Loucy (cell line): ENCODE measurements around the gene PBLD.
"Not testable (repeated sequence)": the region's sequence is repeated elsewhere in the genome, so short reads cannot be mapped to it uniquely, and the experiment has no call there.

Source experiments
- H2AFZ ChIP-seq: fragments of 200-600 bp; sonication (generic); 2 replicates; pipeline ENCODE4 v1.6.0; 2016; ENCODE audit warnings: antibody characterized with exemption, mild to moderate bottlenecking, low read length, moderate library complexity
- H3F3A ChIP-seq: fragments of 200-600 bp; 2 replicates; pipeline ENCODE4 v1.6.0; 2016; ENCODE audit warnings: antibody characterized with exemption, low read depth, mild to moderate bottlenecking
- H3K27me3 ChIP-seq: fragments of 200-600 bp; sonication (generic); 2 replicates; pipeline ENCODE4 v1.6.1; 2014; ENCODE audit warnings: low read length, mild to moderate bottlenecking; ENCODE audit not compliant: insufficient read depth, poor library complexity, severe bottlenecking
- H3K36me3 ChIP-seq: fragments of 200-600 bp; sonication (generic); 2 replicates; pipeline ENCODE4 v1.6.1; 2016; ENCODE audit warnings: low read length; ENCODE audit not compliant: insufficient read depth
- H3K4me1 ChIP-seq: fragments of 200-600 bp; sonication (generic); 2 replicates; pipeline ENCODE4 v1.5.1; 2014; ENCODE audit warnings: low read length, mild to moderate bottlenecking; ENCODE audit not compliant: insufficient read depth, poor library complexity, severe bottlenecking
- H3K4me2 ChIP-seq: fragments of 200-600 bp; sonication (generic); 2 replicates; pipeline ENCODE4 v1.6.0; 2014; ENCODE audit warnings: antibody characterized with exemption, low read length, low read depth, mild to moderate bottlenecking; ENCODE audit not compliant: poor library complexity, severe bottlenecking
- H3K4me3 ChIP-seq: fragments of 200-600 bp; sonication (generic); 2 replicates; pipeline ENCODE4 v1.5.1; 2014; ENCODE audit warnings: low read length, mild to moderate bottlenecking, mixed read lengths; ENCODE audit not compliant: poor library complexity, severe bottlenecking
- H3K79me2 ChIP-seq: fragments of 200-600 bp; sonication (generic); 2 replicates; pipeline ENCODE4 v1.6.1; 2014; ENCODE audit warnings: low read length; ENCODE audit not compliant: insufficient read depth
- H3K9ac ChIP-seq: fragments of 200-600 bp; sonication (generic); 2 replicates; pipeline ENCODE4 v1.6.0; 2014; ENCODE audit warnings: mild to moderate bottlenecking, low read depth, low read length, moderate library complexity; ENCODE audit not compliant: poor library complexity, severe bottlenecking
- H3K9me2 ChIP-seq: fragments of 200-600 bp; sonication (generic); replicated peaks from 2 replicates; pipeline ENCODE4 v1.6.1; 2016; ENCODE audit warnings: low read depth, low read length, mixed read lengths
- H3K9me3 ChIP-seq: fragments of 200-600 bp; sonication (generic); 2 replicates; pipeline ENCODE4 v1.6.1; 2014; ENCODE audit warnings: mild to moderate bottlenecking, antibody characterized with exemption, low read length, low read depth; ENCODE audit not compliant: insufficient read depth
- H4K20me1 ChIP-seq: fragments of 200-600 bp; sonication (generic); 2 replicates; pipeline ENCODE4 v1.6.0; 2014; ENCODE audit warnings: antibody characterized with exemption, low read length, mild to moderate bottlenecking; ENCODE audit not compliant: insufficient read depth, poor library complexity, severe bottlenecking
- EZH2phosphoT487 ChIP-seq: fragments of 200-600 bp; IDR thresholded peaks from 2 replicates; pipeline ENCODE4 v1.6.1; 2018; ENCODE audit warnings: antibody characterized with exemption, mild to moderate bottlenecking, moderate library complexity, borderline replicate concordance
- TF ChIP-seq, protein P1 (sequence below): fragments of 200-600 bp; sonication (generic); conservative IDR thresholded peaks from 2 replicates; pipeline ENCODE4 v1.5.1; 2014; ENCODE audit warnings: mild to moderate bottlenecking, antibody characterized with exemption, low read length

PBLD gene

DNA sequence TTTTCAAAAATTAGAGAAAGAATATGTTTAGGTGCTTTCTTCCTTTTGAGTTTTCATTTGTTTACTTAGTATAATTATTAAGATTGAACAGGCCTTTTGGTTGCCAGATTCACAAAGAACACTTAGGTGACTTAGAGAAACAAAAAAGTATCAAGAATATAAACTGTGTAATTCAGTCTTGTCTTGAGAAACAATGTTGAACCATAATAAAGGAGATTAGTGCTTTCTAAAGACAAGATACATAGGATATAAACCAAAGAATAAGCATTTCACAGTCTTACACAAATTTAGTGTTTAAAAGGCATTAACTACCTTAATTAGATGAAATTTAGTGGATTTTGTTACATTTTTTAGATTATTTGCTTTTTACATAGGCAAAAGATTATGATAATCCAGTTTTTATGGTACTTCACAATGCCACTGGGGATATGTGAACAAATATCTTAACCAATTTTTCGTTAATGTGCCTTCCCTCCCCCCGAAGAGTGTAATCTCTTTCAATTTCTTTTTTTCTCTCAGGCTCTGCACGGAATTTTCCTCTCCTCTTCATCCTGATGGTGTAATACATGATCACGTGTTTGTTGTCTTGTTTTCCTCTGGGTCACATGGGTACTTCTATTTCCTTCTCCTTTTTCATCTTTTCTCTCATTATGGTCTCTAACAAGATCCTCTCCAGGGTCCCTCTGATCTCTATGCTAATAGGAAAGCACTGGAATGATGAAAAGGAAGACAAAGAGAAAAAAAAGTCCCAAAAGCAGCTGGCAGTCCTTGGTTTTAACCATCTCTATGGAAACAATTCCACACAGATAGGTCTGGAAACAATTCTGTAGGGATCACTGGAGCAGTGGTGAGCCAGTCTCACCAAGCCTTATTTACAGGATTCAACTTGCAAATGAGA lies 4.6 kb downstream of the PBLD start:
- H4K20me1 ChIP-seq = peaks cover 8% of the 10 kb centered on the region
- no peaks in the 10 kb centered on the region for H3K9me2 ChIP-seq
- H3K4me2 ChIP-seq = no peak overlapping the region
- H3F3A ChIP-seq = no peaks in the 10 kb centered on the region
- peaks cover 29% of the 10 kb centered on the region for H3K79me2 ChIP-seq
- TF ChIP-seq, protein P1, sequence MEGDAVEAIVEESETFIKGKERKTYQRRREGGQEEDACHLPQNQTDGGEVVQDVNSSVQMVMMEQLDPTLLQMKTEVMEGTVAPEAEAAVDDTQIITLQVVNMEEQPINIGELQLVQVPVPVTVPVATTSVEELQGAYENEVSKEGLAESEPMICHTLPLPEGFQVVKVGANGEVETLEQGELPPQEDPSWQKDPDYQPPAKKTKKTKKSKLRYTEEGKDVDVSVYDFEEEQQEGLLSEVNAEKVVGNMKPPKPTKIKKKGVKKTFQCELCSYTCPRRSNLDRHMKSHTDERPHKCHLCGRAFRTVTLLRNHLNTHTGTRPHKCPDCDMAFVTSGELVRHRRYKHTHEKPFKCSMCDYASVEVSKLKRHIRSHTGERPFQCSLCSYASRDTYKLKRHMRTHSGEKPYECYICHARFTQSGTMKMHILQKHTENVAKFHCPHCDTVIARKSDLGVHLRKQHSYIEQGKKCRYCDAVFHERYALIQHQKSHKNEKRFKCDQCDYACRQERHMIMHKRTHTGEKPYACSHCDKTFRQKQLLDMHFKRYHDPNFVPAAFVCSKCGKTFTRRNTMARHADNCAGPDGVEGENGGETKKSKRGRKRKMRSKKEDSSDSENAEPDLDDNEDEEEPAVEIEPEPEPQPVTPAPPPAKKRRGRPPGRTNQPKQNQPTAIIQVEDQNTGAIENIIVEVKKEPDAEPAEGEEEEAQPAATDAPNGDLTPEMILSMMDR = no peak
- TF ChIP-seq EZH2phosphoT487 = no peak
- peaks cover 13% of the 10 kb centered on the region for H3K4me1 ChIP-seq
- no peak overlapping the region for H2AFZ ChIP-seq
- no peak overlapping the region for H3K4me3 ChIP-seq
- H3K27me3 ChIP-seq = peaks cover 11% of the 10 kb centered on the region
- H3K9me3 ChIP-seq = no peaks in the 10 kb centered on the region
- H3K36me3 ChIP-seq = no peaks in the 10 kb centered on the region
- H3K9ac ChIP-seq = no peak overlapping the region

DNA sequence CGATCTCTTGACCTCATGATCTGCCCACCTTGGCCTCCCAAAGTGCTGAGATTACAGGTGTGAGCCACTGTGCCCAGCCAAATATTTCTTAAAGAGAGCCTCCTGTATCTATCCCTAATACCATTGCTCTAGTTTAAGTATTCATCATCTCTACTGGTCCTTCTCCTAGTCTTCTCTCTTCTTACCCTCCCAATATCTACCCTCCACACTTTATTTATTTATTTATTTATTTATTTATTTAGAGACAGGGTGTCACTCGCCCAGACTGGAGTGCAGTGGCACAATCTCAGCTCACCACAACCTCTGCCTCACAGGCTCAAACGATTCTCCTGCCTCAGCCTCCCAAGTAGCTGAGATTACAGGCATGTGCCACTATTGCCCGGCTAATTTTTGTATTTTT lies 8.3 kb downstream of the PBLD start:
- not testable (repeated sequence) for H3K27me3 ChIP-seq, H3K4me3 ChIP-seq, H2AFZ ChIP-seq, H4K20me1 ChIP-seq, H3K36me3 ChIP-seq, H3K9me3 ChIP-seq, H3K9ac ChIP-seq, H3K4me1 ChIP-seq, H3K4me2 ChIP-seq, H3K79me2 ChIP-seq, H3K9me2 ChIP-seq, H3F3A ChIP-seq

DNA sequence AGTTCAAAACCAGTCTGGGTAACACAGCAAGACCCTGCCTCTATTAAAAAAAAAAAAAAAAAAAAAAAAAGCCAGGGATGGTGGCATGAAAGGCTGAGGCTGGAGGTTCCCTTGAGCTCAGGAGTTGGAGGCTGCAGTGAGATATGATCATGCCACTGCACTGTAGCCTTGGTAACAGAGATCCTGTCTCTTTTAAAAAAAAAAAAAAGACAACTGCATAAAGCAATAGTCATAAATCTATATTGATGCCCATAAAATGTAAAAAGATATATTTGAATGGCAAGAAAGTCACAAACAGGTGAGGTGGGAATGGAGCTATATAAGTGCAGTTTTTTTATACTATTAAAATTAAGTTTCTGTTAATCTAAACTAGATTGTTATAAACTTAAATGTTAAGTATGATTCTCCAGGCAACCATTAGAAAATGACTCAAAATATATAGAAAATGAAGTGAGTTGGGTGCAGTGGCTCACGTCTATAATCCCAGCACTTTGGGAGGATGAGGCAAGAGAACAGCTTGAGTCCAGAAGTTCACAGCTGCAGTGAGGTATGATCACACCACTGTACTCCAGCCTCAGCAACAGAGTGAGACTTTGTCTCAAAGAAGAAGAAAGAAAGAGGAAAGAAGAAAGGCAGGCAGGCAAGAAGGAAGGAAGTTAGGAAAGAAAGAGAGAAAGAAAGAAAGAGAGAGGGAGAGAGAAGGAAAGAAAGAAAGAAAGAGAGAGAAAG lies 14.2 kb downstream of the PBLD start:
- Histone ChIP-seq H2AFZ (no peak overlapping the region), H3K4me1 (peaks cover 4% of the 10 kb centered on the region), H4K20me1 (no peaks in the 10 kb centered on the region), H3F3A (no peaks in the 10 kb centered on the region), H3K4me3 (no peak overlapping the region), H3K27me3 (no peaks in the 10 kb centered on the region), H3K4me2 (no peak overlapping the region), H3K9me3 (peaks cover 8% of the 10 kb centered on the region; the same call in 1 of the 2 replicates), H3K9ac (no peak overlapping the region), H3K9me2 (no peaks in the 10 kb centered on the region), H3K36me3 (no peaks in the 10 kb centered on the region), H3K79me2 (no peaks in the 10 kb centered on the region)
- no peak for TF ChIP-seq EZH2phosphoT487
- TF ChIP-seq, protein P1 = no peak
